Skeletal muscle tissue (tissue), 4 donors: Measurements from ENCODE around the gene NPFFR1. TPM values are rescaled to one million over a fixed set of nuclear protein-coding genes. Genes with fewer than 3 reads are reported as not detected.

Experiments used
- H3K27ac ChIP-seq: one replicate; pipeline ENCODE4 v1.7.0; 2013; ENCODE audit warnings: mild to moderate bottlenecking, low read depth, low read length, inconsistent platforms
- H3K27me3 ChIP-seq, 3 donors: one replicate each; pipeline ENCODE4 v1.7.0; 2013; ENCODE audit warnings: low read length in 3 of 3; ENCODE audit not compliant: control insufficient read depth in 3 of 3, insufficient read depth in 3 of 3
- H3K36me3 ChIP-seq, 3 donors: one replicate each; pipeline ENCODE4 v1.7.0; 2013; ENCODE audit warnings: low read length in 3 of 3; ENCODE audit not compliant: control insufficient read depth in 3 of 3, insufficient read depth in 3 of 3
- H3K4me1 ChIP-seq, 3 donors: one replicate each; pipeline ENCODE4 v1.7.0; 2013; ENCODE audit warnings: low read length in 3 of 3, mild to moderate bottlenecking in 3 of 3; ENCODE audit not compliant: control insufficient read depth in 3 of 3, insufficient read depth in 3 of 3
- H3K4me3 ChIP-seq, 3 donors: one replicate each; pipeline ENCODE4 v1.7.0; 2013; ENCODE audit warnings: low read length in 3 of 3
- H3K9ac ChIP-seq, 3 donors: one replicate each; pipeline ENCODE4 v1.7.0; 2013; ENCODE audit warnings: low read length in 3 of 3, mild to moderate bottlenecking in 3 of 3, moderate library complexity in 2 of 3, low read depth in 1 of 3
- H3K9me3 ChIP-seq, 3 donors: one replicate each; pipeline ENCODE4 v1.7.0; 2013; ENCODE audit warnings: low read length in 3 of 3; ENCODE audit not compliant: control insufficient read depth in 3 of 3
- total RNA-seq: library from RNA; depleted of rRNA; stranded (reverse); fragments of >200 nt; gene quantifications from one replicate; pipeline ENCODE4 v1.2.3, GENCODE V29; 2014
- donor health status: Osteomylitis.

The NPFFR1 gene, protein sequence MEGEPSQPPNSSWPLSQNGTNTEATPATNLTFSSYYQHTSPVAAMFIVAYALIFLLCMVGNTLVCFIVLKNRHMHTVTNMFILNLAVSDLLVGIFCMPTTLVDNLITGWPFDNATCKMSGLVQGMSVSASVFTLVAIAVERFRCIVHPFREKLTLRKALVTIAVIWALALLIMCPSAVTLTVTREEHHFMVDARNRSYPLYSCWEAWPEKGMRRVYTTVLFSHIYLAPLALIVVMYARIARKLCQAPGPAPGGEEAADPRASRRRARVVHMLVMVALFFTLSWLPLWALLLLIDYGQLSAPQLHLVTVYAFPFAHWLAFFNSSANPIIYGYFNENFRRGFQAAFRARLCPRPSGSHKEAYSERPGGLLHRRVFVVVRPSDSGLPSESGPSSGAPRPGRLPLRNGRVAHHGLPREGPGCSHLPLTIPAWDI
- under 0.01 TPM for total RNA-seq

- Histone ChIP-seq H3K36me3 (no peaks in the 10 kb centered on the region), H3K27ac (no peak within 1 kb of the TSS), H3K4me3 (peak within 1 kb of the TSS in 2 of 3 donors; percentile 29 to 47), H3K27me3 (peaks cover 37 to 43% (median 42%) of the 10 kb centered on the region in 3 donors), H3K9me3 (no peaks in the 10 kb centered on the region), H3K4me1 (peaks cover 4 to 6% (median 6%) of the 10 kb centered on the region in 3 donors), H3K9ac (peak within 1 kb of the TSS in 1 of 3 donors; percentile 45)
Measured at GRCh38 chr10:70283445-70284399, at the start of gene NPFFR1. Gene NPFFR1, minus strand, starts transcription at chr10:70284004. Its CDS starts 328 bp downstream, at chr10:70283676.

DNA sequence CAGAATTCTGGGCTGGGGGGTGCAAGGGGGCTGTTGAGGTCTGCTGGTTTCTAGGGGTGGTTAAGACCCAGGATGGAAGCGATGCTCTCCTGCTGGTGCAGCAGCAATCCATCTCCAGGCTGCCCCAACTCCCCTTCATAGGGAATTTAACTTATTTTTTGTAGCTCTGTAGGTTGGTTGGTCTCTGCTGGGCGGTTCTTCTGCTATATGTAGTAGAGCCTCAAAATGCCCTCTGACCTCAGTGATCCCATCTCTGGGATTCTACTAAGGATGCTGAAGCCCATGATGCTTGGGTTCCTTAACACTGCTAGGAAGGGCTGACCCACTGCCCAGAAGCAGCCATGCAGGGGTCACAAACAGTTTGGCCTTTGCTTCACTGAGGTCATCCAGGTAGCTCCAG, 49.5 kb upstream of the NPFFR1 start:
- Histone ChIP-seq H3K9me3 (no peaks in the 10 kb centered on the region), H3K27me3 (no peaks in the 10 kb centered on the region), H3K4me3 (no peak overlapping the region), H3K27ac (no peak overlapping the region), H3K36me3 (peaks cover 0 to 3% (median 0%) of the 10 kb centered on the region in 3 donors), H3K9ac (no peak overlapping the region), H3K4me1 (peaks cover 29 to 78% (median 61%) of the 10 kb centered on the region in 3 donors)

GRCh38 chr10:70331486-70332268, 47.9 kb upstream of the NPFFR1 start:
- Histone ChIP-seq H3K9me3 (no peaks in the 10 kb centered on the region), H3K36me3 (no peaks in the 10 kb centered on the region), H3K27me3 (no peaks in the 10 kb centered on the region), H3K9ac (peak overlapping the region in 2 of 3 donors; percentile 20 to 67), H3K4me1 (peaks cover 29 to 65% (median 56%) of the 10 kb centered on the region in 3 donors), H3K27ac (peak overlapping the region; percentile 57), H3K4me3 (peak overlapping the region in 2 of 3 donors; percentile 41 to 46)

DNA sequence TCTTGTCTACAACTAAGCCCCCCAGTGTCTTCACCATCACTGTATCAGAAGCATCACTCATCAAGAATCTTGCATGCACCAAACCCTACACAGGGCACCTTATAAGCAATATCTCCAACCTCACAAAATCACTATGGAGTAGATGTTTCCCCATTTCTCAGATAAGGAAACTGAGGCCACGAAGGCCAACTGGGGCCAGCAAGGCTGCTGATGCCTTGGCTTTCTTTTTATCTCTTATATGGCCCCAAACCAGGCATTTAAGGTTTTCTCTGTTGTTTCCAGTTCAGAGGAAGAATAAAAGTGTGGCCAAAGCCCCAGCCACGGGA, 47.3 kb upstream of the NPFFR1 start:
- no peaks in the 10 kb centered on the region for H3K36me3 ChIP-seq
- peaks cover 29 to 64% (median 55%) of the 10 kb centered on the region in 3 donors for H3K4me1 ChIP-seq
- no peaks in the 10 kb centered on the region for H3K9me3 ChIP-seq
- H3K27ac ChIP-seq = peak overlapping the region; percentile 57
- no peaks in the 10 kb centered on the region for H3K27me3 ChIP-seq
- no peak overlapping the region for H3K4me3 ChIP-seq
- peak overlapping the region in 1 of 3 donors; percentile 33 for H3K9ac ChIP-seq

- Histone ChIP-seq H3K9ac (no peak overlapping the region), H3K4me3 (no peak overlapping the region), H3K27ac (no peak overlapping the region), H3K36me3 (no peaks in the 10 kb centered on the region), H3K27me3 (no peaks in the 10 kb centered on the region), H3K9me3 (no peaks in the 10 kb centered on the region), H3K4me1 (peaks cover 31 to 63% (median 55%) of the 10 kb centered on the region in 3 donors)
Measured at GRCh38 chr10:70330671-70331070, 46.9 kb upstream of the NPFFR1 start.

GRCh38 chr10:70328967-70329366, 45.2 kb upstream of the NPFFR1 start:
- Histone ChIP-seq H3K9me3 (no peaks in the 10 kb centered on the region), H3K9ac (no peak overlapping the region), H3K4me1 (peaks cover 47 to 64% (median 60%) of the 10 kb centered on the region in 3 donors), H3K27ac (peak overlapping the region; percentile 20), H3K27me3 (no peaks in the 10 kb centered on the region), H3K36me3 (no peaks in the 10 kb centered on the region), H3K4me3 (no peak overlapping the region)

- H3K27me3 ChIP-seq = no peaks in the 10 kb centered on the region
- no peak overlapping the region for H3K27ac ChIP-seq
- H3K4me3 ChIP-seq = no peak overlapping the region
- H3K4me1 ChIP-seq = peaks cover 51 to 72% (median 64%) of the 10 kb centered on the region in 3 donors
- no peaks in the 10 kb centered on the region for H3K9me3 ChIP-seq
- H3K9ac ChIP-seq = peak overlapping the region in 1 of 3 donors; percentile 45
- peaks cover 0 to 7% (median 0%) of the 10 kb centered on the region in 3 donors for H3K36me3 ChIP-seq
Measured at GRCh38 chr10:70328018-70328417, 44.2 kb upstream of the NPFFR1 start.

DNA sequence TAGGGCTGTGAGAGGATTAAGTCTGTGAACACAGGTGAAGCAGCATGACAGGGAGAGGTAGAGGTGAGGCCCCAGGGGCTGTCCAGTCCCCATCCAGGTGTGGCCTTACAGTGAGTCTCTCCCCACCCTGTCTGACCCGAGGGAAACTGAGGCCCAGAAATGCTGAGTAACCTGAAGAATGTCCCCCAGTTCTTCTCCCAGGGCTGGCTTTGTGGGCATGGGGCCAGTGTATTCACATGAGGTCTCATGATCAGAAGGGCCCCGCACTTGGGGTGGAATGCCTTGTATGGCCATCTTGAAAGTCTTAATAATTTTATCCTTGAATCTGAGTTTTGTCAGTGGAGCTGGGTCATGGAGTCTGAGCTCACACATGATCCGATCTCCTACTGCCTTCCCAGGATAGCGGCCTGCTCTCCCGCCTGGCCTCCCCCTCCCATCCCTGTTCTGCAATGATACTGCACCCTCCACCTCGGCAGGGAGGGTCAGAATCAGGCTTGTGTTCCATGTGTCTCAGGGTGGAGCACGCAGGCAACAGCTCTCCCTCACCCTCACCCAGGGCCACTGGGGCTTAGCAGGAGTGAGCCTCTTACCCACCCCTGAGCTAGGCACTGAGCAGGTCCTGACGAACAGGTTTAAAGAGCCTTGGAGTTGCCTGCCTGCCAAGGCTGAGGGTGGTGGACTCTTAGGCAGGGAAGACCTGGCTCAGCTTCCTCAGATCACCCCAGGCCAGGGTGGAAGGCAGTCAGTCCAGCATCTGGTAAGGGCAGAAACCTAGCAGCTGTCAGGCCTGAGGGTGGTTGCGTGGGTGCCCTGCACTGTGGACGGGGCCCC, 41.4 kb upstream of the NPFFR1 start:
- Histone ChIP-seq H3K4me3 (peak overlapping the region in 2 of 3 donors; percentile 32 to 54), H3K36me3 (peaks cover 11 to 15% (median 12%) of the 10 kb centered on the region in 3 donors), H3K9me3 (no peaks in the 10 kb centered on the region), H3K27ac (peak overlapping the region; percentile 72), H3K9ac (peak overlapping the region; percentile 16 to 71 (median 25)), H3K27me3 (no peaks in the 10 kb centered on the region), H3K4me1 (peaks cover 29 to 65% (median 52%) of the 10 kb centered on the region in 3 donors)
